Measurements from ENCODE around the gene ENGASE. TPM values are rescaled to one million over a fixed set of nuclear protein-coding genes. Genes with fewer than 3 reads are reported as not detected.

The ENGASE gene
- total RNA-seq, 1 experiment from 2014 or later: 34.5 TPM

DNA sequence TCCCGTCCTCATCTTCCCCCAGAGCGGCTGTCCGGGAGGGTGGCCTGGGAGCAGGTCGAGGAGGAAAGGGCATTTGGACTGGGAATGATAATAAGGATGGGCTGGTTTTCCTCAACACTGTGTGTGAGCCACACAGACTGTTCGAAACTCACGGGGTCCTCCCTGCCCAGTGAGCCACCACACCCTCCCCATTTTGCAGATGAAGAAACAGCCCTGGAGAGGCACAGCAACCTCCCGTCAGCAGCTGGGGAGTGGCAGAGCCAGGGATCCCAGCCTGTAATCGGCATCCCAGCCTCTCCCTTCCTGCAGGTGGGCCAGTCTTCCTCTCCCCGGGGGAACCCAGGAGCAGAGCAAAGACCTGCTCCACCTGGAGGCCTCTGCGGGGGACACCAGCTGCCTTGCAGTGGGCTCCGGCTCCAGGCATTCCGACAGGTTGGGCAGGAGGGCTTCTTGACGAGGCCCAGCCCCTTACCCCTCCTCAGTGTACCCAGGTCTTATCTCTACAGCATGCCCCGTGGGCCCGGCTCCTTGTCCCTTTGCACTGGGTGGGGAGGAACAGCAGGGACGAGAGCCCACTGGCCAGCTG, 23.8 kb downstream of the ENGASE start:
- TF ChIP-seq, protein P1, sequence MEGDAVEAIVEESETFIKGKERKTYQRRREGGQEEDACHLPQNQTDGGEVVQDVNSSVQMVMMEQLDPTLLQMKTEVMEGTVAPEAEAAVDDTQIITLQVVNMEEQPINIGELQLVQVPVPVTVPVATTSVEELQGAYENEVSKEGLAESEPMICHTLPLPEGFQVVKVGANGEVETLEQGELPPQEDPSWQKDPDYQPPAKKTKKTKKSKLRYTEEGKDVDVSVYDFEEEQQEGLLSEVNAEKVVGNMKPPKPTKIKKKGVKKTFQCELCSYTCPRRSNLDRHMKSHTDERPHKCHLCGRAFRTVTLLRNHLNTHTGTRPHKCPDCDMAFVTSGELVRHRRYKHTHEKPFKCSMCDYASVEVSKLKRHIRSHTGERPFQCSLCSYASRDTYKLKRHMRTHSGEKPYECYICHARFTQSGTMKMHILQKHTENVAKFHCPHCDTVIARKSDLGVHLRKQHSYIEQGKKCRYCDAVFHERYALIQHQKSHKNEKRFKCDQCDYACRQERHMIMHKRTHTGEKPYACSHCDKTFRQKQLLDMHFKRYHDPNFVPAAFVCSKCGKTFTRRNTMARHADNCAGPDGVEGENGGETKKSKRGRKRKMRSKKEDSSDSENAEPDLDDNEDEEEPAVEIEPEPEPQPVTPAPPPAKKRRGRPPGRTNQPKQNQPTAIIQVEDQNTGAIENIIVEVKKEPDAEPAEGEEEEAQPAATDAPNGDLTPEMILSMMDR (IDR thresholded peaks at IDR 0.05; ENCODE audit: unreplicated experiment): no peak
- H3K4me3 Mint-ChIP-seq (ENCODE audit: unreplicated experiment): no peak overlapping the region
- no peaks in the 10 kb centered on the region for H3K9me3 Mint-ChIP-seq (ENCODE audit: unreplicated experiment)
- intact Hi-C loops (cut with micrococcal nuclease): no loop called here
- no TSS peak for BruUV-seq (replicated peaks)
- ChIA-PET CTCF (interaction anchor here (0.7 to 1.0 kb wide), 3 partner anchors 11 to 109 kb away, joined by 3 to 5 read pairs (median 3); no protein-coding TSS in a partner anchor), POLR2A (no interaction called here)
- H3K27ac Mint-ChIP-seq (ENCODE audit: low read depth, unreplicated experiment): no peak overlapping the region
- no peaks in the 10 kb centered on the region for H3K36me3 Mint-ChIP-seq (ENCODE audit: insufficient read depth, unreplicated experiment)
- H3K4me1 Mint-ChIP-seq (ENCODE audit: insufficient read depth, unreplicated experiment): no peaks in the 10 kb centered on the region
- DNase-seq (ENCODE audit: unreplicated experiment): no peak
- peaks cover 34% of the 10 kb centered on the region for H3K27me3 Mint-ChIP-seq (ENCODE audit: insufficient read depth, unreplicated experiment)

DNA sequence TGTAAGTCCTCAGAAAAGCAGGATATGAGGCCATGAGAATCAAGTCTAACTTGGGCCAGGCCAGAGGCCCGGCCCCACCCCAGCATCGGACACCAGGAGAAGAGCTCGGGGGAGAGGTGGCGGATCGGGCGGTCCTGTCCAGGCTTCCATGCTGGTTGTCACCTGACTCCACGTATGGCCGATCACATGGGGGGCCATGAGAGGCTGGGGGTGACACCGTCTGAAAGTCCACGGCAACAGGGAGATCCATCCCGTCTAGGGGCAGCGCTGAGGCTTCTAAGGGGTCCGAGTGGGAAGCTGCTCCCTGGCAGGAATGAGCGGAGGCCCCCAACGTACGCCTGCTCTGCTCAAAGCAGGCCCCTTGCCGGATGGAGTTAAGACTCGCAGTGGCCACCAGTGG, 25.8 kb downstream of the ENGASE start:
- no peaks in the 10 kb centered on the region for H3K4me1 Mint-ChIP-seq (ENCODE audit: insufficient read depth, unreplicated experiment)
- no peaks in the 10 kb centered on the region for H3K36me3 Mint-ChIP-seq (ENCODE audit: insufficient read depth, unreplicated experiment)
- no peak overlapping the region for H3K27ac Mint-ChIP-seq (ENCODE audit: low read depth, unreplicated experiment)
- no TSS peak for BruUV-seq (replicated peaks)
- no peak overlapping the region for H3K4me3 Mint-ChIP-seq (ENCODE audit: unreplicated experiment)
- peaks cover 34% of the 10 kb centered on the region for H3K27me3 Mint-ChIP-seq (ENCODE audit: insufficient read depth, unreplicated experiment)
- TF ChIP-seq, protein P1 (IDR thresholded peaks at IDR 0.05; ENCODE audit: unreplicated experiment): no peak
- ChIA-PET CTCF (interaction anchor here (0.6 kb wide), 1 partner anchor 13 kb away, joined by 3 read pairs; no protein-coding TSS in a partner anchor), POLR2A (no interaction called here)
- no peaks in the 10 kb centered on the region for H3K9me3 Mint-ChIP-seq (ENCODE audit: unreplicated experiment)
- intact Hi-C loops (cut with micrococcal nuclease): no loop called here
- DNase-seq (ENCODE audit: unreplicated experiment): no peak

DNA sequence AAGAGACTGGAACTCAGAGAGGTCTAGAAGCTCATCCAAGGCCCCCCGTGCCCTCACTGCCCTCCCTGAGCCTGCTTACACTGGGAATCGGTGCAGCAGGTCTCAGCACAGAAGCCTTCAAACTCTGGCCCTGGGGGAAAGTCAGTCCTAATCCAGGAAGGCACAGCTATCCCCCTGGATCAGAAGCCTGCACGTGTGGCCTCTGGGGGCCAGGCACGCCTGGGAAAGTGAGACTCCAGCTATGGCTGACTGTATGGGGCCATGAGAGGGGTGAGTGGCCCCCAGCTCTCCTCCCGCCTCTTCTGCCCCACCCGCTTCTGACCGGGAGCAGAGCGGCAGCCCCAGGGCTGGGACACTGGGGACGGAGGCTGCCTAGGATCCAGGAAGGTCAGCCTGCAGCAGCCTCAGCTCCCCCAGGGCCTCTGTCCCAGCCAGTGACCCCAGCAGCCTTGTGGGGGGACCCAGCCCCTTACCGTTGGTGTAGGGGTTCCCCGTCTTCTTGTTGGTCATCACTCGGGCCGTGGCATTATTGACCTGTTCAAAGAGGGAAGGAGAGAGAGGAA, 26.6 kb downstream of the ENGASE start:
- Mint-ChIP-seq H3K4me3 (ENCODE audit: unreplicated experiment) (no peak overlapping the region), H3K27me3 (ENCODE audit: insufficient read depth, unreplicated experiment) (peaks cover 34% of the 10 kb centered on the region), H3K9me3 (ENCODE audit: unreplicated experiment) (no peaks in the 10 kb centered on the region), H3K4me1 (ENCODE audit: insufficient read depth, unreplicated experiment) (no peaks in the 10 kb centered on the region), H3K36me3 (ENCODE audit: insufficient read depth, unreplicated experiment) (no peaks in the 10 kb centered on the region), H3K27ac (ENCODE audit: low read depth, unreplicated experiment) (no peak overlapping the region)
- no peak for DNase-seq (ENCODE audit: unreplicated experiment)
- intact Hi-C loops (cut with micrococcal nuclease): no loop called here
- no TSS peak for BruUV-seq (replicated peaks)
- CTCF ChIA-PET: interaction anchor here (0.6 to 1.1 kb wide), 2 partner anchors 56 to 62 kb away, joined by 3 to 4 read pairs; no protein-coding TSS in a partner anchor
- POLR2A ChIA-PET: no interaction called here
- TF ChIP-seq, protein P1 (IDR thresholded peaks at IDR 0.05; ENCODE audit: unreplicated experiment): no peak

DNA sequence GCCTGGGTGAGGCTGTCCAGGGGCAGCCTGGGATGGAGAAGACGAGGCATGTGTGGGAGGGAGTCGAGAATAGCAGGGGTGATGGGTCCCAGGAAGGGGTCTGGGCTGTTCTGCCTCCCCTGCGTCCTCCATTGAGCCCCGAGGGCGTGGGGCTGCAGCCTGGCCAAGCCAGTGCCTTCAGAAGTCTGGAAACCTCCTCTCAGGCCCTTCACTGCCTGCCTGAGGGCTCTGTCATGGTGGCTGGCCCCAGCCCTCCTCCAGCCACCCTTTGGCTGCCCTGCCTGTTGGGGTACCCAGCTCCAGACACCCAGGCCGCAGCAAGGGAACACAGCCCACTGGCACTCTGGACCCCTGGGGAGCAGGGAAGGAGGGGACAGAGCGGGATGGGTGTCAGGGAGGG, 27.6 kb downstream of the ENGASE start:
- Mint-ChIP-seq H3K36me3 (ENCODE audit: insufficient read depth, unreplicated experiment) (no peaks in the 10 kb centered on the region), H3K9me3 (ENCODE audit: unreplicated experiment) (no peaks in the 10 kb centered on the region), H3K27me3 (ENCODE audit: insufficient read depth, unreplicated experiment) (peaks cover 34% of the 10 kb centered on the region), H3K4me1 (ENCODE audit: insufficient read depth, unreplicated experiment) (no peaks in the 10 kb centered on the region), H3K27ac (ENCODE audit: low read depth, unreplicated experiment) (no peak overlapping the region), H3K4me3 (ENCODE audit: unreplicated experiment) (no peak overlapping the region)
- DNase-seq (ENCODE audit: unreplicated experiment): no peak
- BruUV-seq (replicated peaks): no TSS peak
- CTCF ChIA-PET: no interaction called here
- TF ChIP-seq, protein P1 (IDR thresholded peaks at IDR 0.05; ENCODE audit: unreplicated experiment): no peak
- intact Hi-C loops (cut with micrococcal nuclease): no loop called here
- POLR2A ChIA-PET: no interaction called here

All from MCF 10A (cell line).